HPDE6-E6E7 (cell line): Measurements from ENCODE around the gene VPREB1.
"Not testable (repeated sequence)": the region's sequence is repeated elsewhere in the genome, so short reads cannot be mapped to it uniquely, and the experiment has no call there.

Source experiments
- DNase-seq: peaks from one replicate; pipeline ENCODE4 v3.0.0; 2011; ENCODE audit warnings: missing footprints; ENCODE audit errors: extremely low spot score

The VPREB1 gene, protein sequence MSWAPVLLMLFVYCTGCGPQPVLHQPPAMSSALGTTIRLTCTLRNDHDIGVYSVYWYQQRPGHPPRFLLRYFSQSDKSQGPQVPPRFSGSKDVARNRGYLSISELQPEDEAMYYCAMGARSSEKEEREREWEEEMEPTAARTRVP

DNA sequence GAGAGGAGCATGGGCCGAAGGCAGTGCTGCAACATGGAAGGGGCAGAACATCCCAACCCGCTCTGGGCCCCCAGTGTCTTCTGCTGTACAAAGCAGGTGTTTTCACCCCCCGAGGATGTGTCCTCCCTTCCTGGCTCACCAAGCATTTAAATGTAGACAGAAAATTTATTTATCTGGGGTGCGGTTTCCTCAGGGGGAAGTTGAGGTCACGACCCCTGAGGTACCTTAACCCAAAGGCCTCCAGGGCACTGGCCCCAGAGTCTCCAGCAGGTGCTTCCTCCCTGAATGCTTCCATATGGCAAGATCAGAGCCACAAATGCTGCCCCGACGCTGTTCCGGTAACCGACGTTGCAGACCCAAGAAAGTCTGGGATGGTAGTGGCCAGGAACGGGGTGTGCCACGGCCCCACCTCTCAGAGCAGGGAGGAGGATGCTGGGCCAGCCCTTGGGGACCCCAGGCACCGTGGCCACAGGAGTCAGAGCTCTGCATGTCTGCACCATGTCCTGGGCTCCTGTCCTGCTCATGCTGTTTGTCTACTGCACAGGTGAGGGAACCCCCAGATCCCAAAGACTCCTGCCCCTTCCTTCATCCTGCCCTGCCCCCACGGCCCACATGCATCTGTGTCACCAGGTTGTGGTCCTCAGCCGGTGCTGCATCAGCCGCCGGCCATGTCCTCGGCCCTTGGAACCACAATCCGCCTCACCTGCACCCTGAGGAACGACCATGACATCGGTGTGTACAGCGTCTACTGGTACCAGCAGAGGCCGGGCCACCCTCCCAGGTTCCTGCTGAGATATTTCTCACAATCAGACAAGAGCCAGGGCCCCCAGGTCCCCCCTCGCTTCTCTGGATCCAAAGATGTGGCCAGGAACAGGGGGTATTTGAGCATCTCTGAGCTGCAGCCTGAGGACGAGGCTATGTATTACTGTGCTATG lies at the start of gene VPREB1:
VPREB1 (plus strand) TSS at position 471 of the 935 bp plus-strand sequence; CDS start at position 499, 28 bp downstream.
- DNase-seq = no peak

GRCh38 chr22:22194931-22195264 lies 49.7 kb upstream of the VPREB1 start:
- no peak for DNase-seq

GRCh38 chr22:22195265-22196017 lies 49.1 kb upstream of the VPREB1 start:
- peak; percentile 87 for DNase-seq

GRCh38 chr22:22196018-22196533 lies 48.5 kb upstream of the VPREB1 start:
- DNase-seq = no peak

DNA sequence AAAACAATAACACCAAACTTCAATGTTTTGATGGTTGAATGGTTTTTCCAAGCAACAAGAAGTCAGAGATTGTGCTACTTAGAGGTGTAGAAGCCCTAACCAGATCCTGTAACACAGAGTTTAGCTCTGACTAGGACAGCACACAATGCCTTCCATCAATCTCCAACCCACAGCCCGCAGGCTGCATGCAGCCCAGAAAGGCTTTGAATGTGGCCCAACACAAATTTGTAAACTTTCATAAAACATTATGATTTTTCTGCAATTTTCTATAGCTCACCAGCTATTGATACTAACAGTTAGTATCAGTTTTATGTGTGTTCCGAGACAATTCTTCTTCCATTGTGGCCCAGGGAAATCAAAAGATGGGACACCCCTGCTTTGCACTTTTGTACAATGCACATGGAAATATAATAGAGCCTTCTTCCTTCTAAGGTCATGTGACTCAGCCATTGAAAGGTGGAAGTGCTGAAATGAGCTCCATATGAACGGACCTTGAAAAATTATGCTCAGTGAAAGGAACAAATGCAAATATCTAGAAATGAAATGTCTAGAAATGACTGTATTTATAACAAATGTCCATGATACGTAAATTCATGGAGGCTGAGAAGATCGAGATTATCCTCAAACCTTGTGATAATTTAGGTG lies 47.6 kb upstream of the VPREB1 start:
- DNase-seq = no peak

DNA sequence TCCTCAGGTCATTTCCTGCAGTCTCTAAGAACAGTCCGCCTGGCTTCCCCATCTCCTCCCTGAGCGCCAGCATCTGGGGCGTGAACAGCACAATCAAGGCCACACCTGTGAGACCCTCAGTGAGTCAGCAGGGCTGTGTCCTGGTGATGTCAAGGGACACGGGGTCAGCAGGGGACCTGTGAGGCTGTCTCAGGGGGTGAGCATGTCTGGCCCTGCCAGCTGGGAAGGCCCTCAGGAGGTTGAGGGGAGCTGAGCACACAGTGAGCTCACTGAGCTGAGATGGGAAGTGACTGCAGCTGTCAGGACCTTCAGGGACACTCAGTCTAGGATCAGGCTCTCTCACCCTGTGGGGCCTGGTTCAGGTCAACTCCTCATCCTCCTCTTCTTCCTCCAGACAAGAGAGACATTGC lies 46.6 kb upstream of the VPREB1 start:
- DNase-seq = no peak

DNA sequence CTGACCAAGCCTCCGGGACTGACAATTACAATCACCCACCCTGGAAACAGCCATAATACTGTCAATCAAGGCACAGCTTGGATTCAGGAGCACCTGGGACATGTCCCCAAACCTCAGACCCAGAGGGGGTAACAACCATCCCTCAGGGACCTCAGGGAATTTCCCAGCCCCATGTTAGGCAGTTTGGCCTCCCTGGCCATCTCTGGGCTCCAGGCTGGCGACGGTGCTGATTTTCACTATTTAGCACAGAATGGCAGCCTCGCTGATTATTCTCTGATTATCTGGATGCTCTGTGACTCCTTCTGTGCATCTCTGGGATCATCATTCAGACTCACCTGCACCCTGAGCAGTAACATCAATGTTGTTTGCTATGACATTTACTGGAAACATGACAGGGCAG lies 45.8 kb upstream of the VPREB1 start:
- DNase-seq = no peak

GRCh38 chr22:22199634-22200033 lies 45.0 kb upstream of the VPREB1 start:
- DNase-seq = no peak

DNA sequence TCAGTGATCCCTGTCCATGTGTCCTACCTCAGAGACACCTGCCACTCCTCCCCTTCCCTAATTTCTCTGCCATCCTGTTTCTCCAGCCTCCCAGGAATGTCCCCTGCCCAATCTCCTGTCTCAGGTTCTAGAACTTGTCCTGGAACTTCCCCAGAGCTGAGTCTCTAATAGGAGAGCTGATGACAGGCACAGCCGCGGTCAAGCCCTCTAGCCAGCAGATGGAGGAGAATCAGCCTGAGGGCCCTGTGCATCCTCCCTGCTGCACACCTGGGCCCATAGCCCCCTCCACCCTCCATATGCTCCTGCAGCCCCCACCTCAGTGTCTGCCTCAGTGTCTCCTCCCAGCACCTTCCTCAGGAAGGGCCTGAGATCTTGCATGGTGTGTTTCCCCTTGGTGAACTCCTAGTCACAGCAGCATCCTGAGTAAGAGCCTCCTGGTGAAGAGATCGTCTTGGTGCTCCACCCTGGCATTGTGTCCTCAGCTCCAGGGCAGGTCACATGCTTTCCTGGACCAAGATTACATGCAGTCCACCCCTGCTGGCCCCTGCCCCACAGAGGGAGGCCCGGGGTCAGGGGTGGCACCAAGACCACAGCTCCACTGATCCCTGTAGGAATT lies 43.9 kb upstream of the VPREB1 start:
- no peak for DNase-seq

DNA sequence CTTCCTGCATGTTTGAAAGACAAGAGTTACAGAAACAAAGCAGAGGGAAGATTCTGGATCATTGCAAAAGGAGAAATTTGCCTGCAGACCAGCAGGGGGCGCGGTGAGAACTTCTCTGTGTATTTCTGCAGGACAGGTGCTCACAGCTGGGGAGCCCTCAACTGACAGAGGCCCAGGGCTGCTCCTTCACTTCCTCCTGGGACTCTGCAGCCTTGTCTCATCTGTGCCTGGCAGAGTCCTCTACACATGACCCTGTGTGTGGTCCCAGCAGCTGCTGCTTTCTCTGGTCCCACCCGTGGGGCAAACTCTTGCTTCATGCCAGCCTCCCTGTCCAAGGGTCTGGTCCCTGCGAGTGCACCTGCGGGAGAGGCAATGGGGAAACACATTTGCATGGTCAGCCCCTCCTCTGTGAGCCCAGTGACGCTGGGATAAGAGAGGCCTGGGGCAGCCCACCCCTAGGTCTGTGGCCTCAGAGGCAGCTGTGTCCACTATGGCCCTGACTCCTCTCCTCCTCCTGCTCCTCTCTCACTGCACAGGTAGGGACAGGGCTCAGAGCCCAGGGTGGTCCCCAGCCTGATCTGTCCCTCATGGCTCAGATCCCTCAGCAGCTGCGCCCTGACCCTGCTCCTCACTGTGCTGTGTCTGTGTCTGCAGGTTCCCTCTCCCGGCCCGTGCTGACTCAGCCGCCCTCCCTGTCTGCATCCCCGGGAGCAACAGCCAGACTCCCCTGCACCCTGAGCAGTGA lies 43.2 kb upstream of the VPREB1 start:
- DNase-seq = no peak

GRCh38 chr22:22201930-22202343 lies 42.6 kb upstream of the VPREB1 start:
- DNase-seq = no peak

DNA sequence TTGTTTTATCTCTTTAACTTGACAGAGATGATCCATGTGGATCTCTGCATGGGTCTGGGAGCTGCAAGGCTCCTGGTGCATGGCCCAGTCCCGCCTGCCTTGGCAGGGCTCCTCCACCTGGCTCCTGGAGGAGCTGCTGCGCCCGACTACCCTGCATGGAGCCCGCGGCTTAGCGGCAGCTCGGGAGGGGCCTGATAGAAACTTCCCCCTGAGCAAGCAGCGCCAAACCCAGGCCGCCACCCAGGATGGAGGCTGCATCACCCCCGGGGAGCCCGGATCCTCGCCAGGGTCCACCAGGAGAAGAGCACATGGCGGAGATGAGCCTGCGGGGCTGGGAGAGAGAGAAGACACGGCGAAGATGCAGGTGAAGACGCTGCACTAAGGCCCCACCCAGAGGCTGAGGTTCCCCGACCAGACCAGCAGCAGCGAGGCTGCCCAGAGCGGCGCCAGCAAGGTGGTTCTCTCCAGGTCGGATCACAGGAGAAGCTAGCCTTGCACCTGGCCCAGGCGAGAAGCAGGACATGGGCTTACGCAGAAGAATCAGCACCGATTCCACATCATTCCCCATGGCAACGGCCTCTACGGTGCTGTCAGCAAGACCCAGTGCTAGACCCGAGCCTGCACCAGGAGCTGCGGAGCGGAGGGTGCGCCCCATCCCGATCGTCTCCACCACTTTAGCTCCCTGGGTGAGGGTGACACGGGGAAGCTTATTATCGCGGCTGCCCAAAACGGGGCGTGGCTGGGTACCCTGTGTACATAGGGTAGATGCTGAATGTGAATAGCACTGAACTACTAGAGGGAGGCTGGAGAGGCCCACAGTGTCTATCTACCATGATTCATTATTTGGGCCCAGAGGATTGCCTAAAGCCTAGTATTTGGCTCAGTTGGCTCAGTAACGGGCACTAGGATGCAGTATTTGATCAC lies 41.3 kb upstream of the VPREB1 start:
- DNase-seq = no peak

- DNase-seq = peak; percentile 58
Observed at GRCh38 chr22:22207845-22208564, 36.6 kb upstream of the VPREB1 start.

- DNase-seq = no peak
Observed at GRCh38 chr22:22208652-22209051, 35.9 kb upstream of the VPREB1 start.

DNA sequence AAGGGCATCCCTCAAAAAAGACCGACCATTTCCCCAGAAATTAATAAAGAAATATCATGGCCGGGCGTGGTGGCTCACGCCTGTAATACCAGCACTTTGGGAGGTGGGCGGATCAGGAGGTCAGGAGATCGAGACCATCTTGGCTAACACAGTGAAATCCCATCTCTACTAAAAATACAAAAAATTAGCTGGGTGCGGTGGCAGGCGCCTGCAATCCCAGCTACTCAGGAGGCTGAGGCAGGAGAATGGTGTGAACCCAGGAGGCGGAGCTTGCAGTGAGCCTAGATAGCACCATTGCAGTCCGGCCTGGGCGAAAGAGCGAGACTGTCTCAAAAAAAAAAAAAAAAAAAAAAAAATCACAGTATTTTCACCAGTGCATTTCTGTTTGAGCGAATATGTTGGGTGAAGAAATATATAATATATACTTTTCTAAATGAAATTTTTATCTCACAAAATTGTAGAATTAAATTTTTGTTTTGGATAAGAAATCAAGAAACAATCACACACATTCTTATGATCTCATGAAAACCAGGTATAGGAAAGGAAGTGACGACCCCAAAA lies 35.4 kb upstream of the VPREB1 start:
- not testable (repeated sequence) for DNase-seq

DNA sequence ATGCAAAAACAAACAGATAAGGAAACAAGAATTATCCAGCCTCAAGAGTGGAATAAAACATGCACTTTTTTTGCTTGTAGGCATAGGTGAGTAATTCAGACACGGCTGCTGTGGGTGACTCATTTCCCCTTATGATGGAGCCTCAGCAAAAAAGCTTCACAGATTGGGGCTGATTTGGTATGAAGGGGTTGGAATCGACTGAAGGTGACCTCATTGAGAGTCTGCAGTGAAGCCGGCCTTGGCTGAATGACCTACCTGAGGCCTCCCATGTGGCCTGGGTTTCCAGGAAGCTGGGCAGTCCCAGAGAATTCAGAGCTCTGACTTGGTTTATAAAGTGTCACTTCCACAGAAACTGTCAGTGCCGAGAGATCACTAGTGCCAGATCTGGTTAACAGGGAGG lies 34.2 kb upstream of the VPREB1 start:
- DNase-seq = peak; percentile 84

DNA sequence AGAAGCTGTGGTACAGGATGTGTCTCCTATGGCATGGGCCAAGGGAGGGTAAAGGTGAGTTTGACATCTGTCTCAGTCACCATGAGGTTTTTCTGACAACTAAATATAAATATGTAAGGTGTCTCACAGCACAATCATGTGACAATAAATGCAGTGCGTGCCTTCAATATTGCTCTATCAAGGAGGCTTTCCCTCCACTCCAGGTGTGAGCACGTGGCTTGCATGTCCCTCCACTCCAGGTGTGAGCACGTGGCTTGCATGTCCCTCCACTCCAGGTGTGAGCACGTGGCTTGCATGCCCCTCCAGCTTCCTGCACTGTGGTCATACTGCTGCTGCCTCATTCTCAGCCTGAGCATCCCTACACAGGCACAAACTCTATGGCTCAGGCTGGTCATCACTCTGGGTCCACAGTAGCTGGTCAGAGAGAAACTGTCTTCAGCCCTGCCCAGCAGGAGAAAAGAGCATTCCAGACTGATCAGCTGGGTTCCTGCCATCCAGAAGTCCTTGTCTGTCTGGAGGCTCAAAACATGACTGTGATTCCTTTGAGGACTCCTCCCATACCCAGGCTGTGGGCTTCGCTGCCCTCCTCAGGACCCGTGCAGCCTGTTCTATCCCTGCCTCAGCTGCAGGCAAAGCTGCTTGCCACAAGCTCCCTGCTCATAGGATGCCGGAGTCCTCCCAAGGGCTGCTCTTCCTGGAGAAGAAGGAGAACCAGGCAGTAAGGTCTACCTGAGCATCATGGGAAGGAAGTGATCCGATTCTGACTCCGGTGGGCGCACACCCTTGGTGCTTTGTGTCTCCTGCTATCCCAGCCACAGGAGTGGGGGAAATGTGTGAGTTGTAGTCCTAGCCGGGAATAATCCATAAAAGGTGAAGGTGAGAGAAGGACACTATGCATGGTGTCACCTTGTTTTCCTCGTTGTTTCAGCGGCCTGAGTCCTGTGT lies 33.4 kb upstream of the VPREB1 start:
- DNase-seq = no peak
